HepG2 (cell line): ENCODE measurements around the gene RNASE8. TPM values are rescaled to one million over a fixed set of nuclear protein-coding genes. Genes with fewer than 3 reads are reported as not detected.

Experiments
- BHLHE40 ChIP-seq: IDR thresholded peaks from 2 replicates; pipeline ENCODE4 v1.6.1; 2011; ENCODE audit warnings: low read length, improper control_type of control experiment
- CSRNP2 ChIP-seq: sonication (generic); formaldehyde crosslinking; conservative IDR thresholded peaks from 2 replicates; pipeline ENCODE4 v1.8.0; 2022; ENCODE audit warnings: low read depth, missing genetic modification reagents
- FOXP4 ChIP-seq: sonication (generic); formaldehyde crosslinking; IDR thresholded peaks from 2 replicates; pipeline ENCODE4 v1.4.0; 2020; ENCODE audit warnings: missing genetic modification reagents
- HDAC2 ChIP-seq: sonication (generic); formaldehyde crosslinking; IDR thresholded peaks from 2 replicates; pipeline ENCODE4 v1.4.0; 2020; ENCODE audit warnings: missing genetic modification reagents
- HOXA9 ChIP-seq: sonication (generic); formaldehyde crosslinking; IDR thresholded peaks from 2 replicates; pipeline ENCODE4 v1.8.1; 2022; ENCODE audit warnings: missing genetic modification reagents, mild to moderate bottlenecking, moderate library complexity, borderline replicate concordance
- NFRKB ChIP-seq: fragments of 450-650 bp; IDR thresholded peaks from 2 replicates; pipeline ENCODE4 v1.6.1; 2017
- PAXIP1 ChIP-seq: sonication (generic); formaldehyde crosslinking; conservative IDR thresholded peaks from 2 replicates; pipeline ENCODE4 v1.4.0; 2020; ENCODE audit warnings: mild to moderate bottlenecking, missing genetic modification reagents, moderate library complexity
- SRF ChIP-seq: IDR thresholded peaks from 2 replicates; pipeline ENCODE4 v1.6.1; 2011; ENCODE audit warnings: mild to moderate bottlenecking, low read depth, low read length, moderate library complexity
- TEAD2 ChIP-seq: sonication (generic); formaldehyde crosslinking; IDR thresholded peaks from 2 replicates; pipeline ENCODE4 v1.9.0; 2021; ENCODE audit warnings: missing genetic modification reagents
- ZNF180 ChIP-seq: sonication (generic); formaldehyde crosslinking; IDR thresholded peaks from 2 replicates; pipeline ENCODE4 v1.4.0; 2020; ENCODE audit warnings: low read depth, missing genetic modification reagents, borderline replicate concordance
- ZNF335 ChIP-seq: sonication (generic); formaldehyde crosslinking; IDR thresholded peaks from 2 replicates; pipeline ENCODE4 v1.4.0; 2020; ENCODE audit warnings: missing genetic modification reagents
- polyA plus RNA-seq, 8 experiments: library from polyadenylated mRNA; depleted of rRNA in 3 of 8; stranded (reverse) in 7 of 8; unstranded in 1 of 8; fragments of >200 nt; fragmentation: Illumina TruSeq in 4 of 8; extraction: Trizol in 4 of 8; gene quantifications; 2 replicates each; pipeline versions ENCODE4 v1.2.1 to v1.2.3, GENCODE V29; 2011 to 2016; ENCODE audit warnings: low read depth in 4 of 8, missing spikeins in 1 of 8, mixed read lengths in 1 of 8; ENCODE audit not compliant: insufficient read depth in 1 of 8
- total RNA-seq, 5 experiments: library from RNA; depleted of rRNA; stranded (reverse); fragments of >200 nt; fragmentation: Illumina TruSeq; extraction: Trizol; gene quantifications; 2 replicates each; pipeline ENCODE4 v1.2.3, GENCODE V29; 2016; ENCODE audit warnings: low read depth in 1 of 5
- TF ChIP-seq, protein P1 (sequence below): sonication (generic); formaldehyde crosslinking; IDR thresholded peaks from 2 replicates; pipeline ENCODE4 v1.5.0; 2020; ENCODE audit warnings: mild to moderate bottlenecking, missing genetic modification reagents, borderline replicate concordance
- TF ChIP-seq, protein P2 (sequence below), 2 experiments: IDR thresholded peaks; 2 replicates each; pipeline ENCODE4 v1.6.1; 2011 to 2012; ENCODE audit warnings: low read length in 2 of 2, borderline replicate concordance in 1 of 2, low read depth in 1 of 2, mild to moderate bottlenecking in 1 of 2, moderate library complexity in 1 of 2

Gene RNASE8
- total and polyA plus RNA-seq, 2 of the 13 experiments (the other 11 are each of a cell fraction or from before 2014, with no cell fraction given), result not detected

GRCh38 chr14:21043974-21044618 lies 13.5 kb upstream of the RNASE8 start (continued):
- TF ChIP-seq, protein P1, sequence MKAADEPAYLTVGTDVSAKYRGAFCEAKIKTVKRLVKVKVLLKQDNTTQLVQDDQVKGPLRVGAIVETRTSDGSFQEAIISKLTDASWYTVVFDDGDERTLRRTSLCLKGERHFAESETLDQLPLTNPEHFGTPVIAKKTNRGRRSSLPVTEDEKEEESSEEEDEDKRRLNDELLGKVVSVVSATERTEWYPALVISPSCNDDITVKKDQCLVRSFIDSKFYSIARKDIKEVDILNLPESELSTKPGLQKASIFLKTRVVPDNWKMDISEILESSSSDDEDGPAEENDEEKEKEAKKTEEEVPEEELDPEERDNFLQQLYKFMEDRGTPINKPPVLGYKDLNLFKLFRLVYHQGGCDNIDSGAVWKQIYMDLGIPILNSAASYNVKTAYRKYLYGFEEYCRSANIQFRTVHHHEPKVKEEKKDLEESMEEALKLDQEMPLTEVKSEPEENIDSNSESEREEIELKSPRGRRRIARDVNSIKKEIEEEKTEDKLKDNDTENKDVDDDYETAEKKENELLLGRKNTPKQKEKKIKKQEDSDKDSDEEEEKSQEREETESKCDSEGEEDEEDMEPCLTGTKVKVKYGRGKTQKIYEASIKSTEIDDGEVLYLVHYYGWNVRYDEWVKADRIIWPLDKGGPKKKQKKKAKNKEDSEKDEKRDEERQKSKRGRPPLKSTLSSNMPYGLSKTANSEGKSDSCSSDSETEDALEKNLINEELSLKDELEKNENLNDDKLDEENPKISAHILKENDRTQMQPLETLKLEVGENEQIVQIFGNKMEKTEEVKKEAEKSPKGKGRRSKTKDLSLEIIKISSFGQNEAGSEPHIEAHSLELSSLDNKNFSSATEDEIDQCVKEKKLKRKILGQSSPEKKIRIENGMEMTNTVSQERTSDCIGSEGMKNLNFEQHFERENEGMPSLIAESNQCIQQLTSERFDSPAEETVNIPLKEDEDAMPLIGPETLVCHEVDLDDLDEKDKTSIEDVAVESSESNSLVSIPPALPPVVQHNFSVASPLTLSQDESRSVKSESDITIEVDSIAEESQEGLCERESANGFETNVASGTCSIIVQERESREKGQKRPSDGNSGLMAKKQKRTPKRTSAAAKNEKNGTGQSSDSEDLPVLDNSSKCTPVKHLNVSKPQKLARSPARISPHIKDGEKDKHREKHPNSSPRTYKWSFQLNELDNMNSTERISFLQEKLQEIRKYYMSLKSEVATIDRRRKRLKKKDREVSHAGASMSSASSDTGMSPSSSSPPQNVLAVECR, result peak; percentile 5; the same call in 1 of the 2 replicates
- TF ChIP-seq FOXP4 (CRISPR knock-in tag) (peak; percentile 40; the same call in 1 of the 2 replicates), HOXA9 (CRISPR knock-in tag) (no peak), HDAC2 (peak; percentile 48; the same call in 1 of the 2 replicates), SRF (no peak), ZNF335 (CRISPR knock-in tag) (0 out of 2 replicates have a peak, but pooled peaks have one; percentile 54), CSRNP2 (CRISPR knock-in tag) (no peak), BHLHE40 (no peak), PAXIP1 (peak; percentile 73), ZNF180 (no peak), NFRKB (no peak), TEAD2 (no peak)
- TF ChIP-seq, protein P2, sequence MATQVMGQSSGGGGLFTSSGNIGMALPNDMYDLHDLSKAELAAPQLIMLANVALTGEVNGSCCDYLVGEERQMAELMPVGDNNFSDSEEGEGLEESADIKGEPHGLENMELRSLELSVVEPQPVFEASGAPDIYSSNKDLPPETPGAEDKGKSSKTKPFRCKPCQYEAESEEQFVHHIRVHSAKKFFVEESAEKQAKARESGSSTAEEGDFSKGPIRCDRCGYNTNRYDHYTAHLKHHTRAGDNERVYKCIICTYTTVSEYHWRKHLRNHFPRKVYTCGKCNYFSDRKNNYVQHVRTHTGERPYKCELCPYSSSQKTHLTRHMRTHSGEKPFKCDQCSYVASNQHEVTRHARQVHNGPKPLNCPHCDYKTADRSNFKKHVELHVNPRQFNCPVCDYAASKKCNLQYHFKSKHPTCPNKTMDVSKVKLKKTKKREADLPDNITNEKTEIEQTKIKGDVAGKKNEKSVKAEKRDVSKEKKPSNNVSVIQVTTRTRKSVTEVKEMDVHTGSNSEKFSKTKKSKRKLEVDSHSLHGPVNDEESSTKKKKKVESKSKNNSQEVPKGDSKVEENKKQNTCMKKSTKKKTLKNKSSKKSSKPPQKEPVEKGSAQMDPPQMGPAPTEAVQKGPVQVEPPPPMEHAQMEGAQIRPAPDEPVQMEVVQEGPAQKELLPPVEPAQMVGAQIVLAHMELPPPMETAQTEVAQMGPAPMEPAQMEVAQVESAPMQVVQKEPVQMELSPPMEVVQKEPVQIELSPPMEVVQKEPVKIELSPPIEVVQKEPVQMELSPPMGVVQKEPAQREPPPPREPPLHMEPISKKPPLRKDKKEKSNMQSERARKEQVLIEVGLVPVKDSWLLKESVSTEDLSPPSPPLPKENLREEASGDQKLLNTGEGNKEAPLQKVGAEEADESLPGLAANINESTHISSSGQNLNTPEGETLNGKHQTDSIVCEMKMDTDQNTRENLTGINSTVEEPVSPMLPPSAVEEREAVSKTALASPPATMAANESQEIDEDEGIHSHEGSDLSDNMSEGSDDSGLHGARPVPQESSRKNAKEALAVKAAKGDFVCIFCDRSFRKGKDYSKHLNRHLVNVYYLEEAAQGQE (IDR thresholded peaks at IDR 0.05; ENCODE audit: borderline replicate concordance in 1 of 2, low read depth in 1 of 2, low read length in 2 of 2), result no peak
